Activated B cell treated with CpG ODN at 0.5 μM for 24 hours (primary cell): ENCODE measurements around the gene SLIT2. TPM values are rescaled to one million over a fixed set of nuclear protein-coding genes. Genes with fewer than 3 reads are reported as not detected.

Experiments used
- ATAC-seq: fragments of 200-7000 bp; cut with Tn5 transposase; one replicate; pipeline ENCODE4 v1.10.0; 2021; ENCODE audit warnings: low read depth, mild to moderate bottlenecking, moderate library complexity
- CTCF ChIA-PET: fragments of 350-600 bp; sonication (Branson Sonifier 250); formaldehyde crosslinking; loops from one replicate; lab custom pipeline; 2021; ENCODE audit warnings: antibody characterized with exemption; lab: Charles Lee
- POLR2A ChIA-PET: fragments of 350-600 bp; sonication (Branson Sonifier 250); formaldehyde crosslinking; loops from one replicate; lab custom pipeline; 2021; ENCODE audit warnings: antibody characterized with exemption; lab: Charles Lee
- DNase-seq: peaks from one replicate; pipeline ENCODE4 v3.0.0; 2022
- H3K27ac Mint-ChIP-seq: one replicate; pipeline ENCODE4 v1.8.0; 2020; ENCODE audit warnings: mixed read lengths
- H3K27me3 Mint-ChIP-seq: one replicate; pipeline ENCODE4 v1.8.0; 2021; ENCODE audit warnings: mixed read lengths
- H3K36me3 Mint-ChIP-seq: one replicate; pipeline ENCODE4 v1.8.0; 2021; ENCODE audit warnings: low read depth, mixed read lengths
- H3K4me1 Mint-ChIP-seq: one replicate; pipeline ENCODE4 v1.8.0; 2021; ENCODE audit warnings: mixed read lengths
- H3K4me3 Mint-ChIP-seq: one replicate; pipeline ENCODE4 v1.8.0; 2020; ENCODE audit warnings: mild to moderate bottlenecking, mixed read lengths
- H3K9me3 Mint-ChIP-seq: one replicate; pipeline ENCODE4 v1.8.0; 2020; ENCODE audit warnings: mixed read lengths
- intact Hi-C: fragments of 100-400 bp; cut with micrococcal nuclease; formaldehyde crosslinking; loops from one replicate; pipeline ENCODE4 v1.15.1; 2024
- total RNA-seq: library from RNA; stranded (reverse); gene quantifications from 2 replicates; pipeline ENCODE4 v1.2.3, GENCODE V29; 2022
- TF ChIP-seq, protein P1 (sequence below): fragments of 200-600 bp; IDR thresholded peaks from one replicate; pipeline ENCODE4 v1.8.0; 2022; ENCODE audit warnings: antibody characterized with exemption, mild to moderate bottlenecking

The SLIT2 gene
- total RNA-seq, 1 donor from 2014 or later, result 0.18 TPM

GRCh38 chr4:20237894-20238537, 13.7 kb upstream of the SLIT2 start:
- H3K27ac Mint-ChIP-seq, result no peak overlapping the region
- ChIA-PET POLR2A (no interaction called here), CTCF (no interaction called here)
- peaks cover 7% of the 10 kb centered on the region for H3K9me3 Mint-ChIP-seq
- TF ChIP-seq, protein P1, sequence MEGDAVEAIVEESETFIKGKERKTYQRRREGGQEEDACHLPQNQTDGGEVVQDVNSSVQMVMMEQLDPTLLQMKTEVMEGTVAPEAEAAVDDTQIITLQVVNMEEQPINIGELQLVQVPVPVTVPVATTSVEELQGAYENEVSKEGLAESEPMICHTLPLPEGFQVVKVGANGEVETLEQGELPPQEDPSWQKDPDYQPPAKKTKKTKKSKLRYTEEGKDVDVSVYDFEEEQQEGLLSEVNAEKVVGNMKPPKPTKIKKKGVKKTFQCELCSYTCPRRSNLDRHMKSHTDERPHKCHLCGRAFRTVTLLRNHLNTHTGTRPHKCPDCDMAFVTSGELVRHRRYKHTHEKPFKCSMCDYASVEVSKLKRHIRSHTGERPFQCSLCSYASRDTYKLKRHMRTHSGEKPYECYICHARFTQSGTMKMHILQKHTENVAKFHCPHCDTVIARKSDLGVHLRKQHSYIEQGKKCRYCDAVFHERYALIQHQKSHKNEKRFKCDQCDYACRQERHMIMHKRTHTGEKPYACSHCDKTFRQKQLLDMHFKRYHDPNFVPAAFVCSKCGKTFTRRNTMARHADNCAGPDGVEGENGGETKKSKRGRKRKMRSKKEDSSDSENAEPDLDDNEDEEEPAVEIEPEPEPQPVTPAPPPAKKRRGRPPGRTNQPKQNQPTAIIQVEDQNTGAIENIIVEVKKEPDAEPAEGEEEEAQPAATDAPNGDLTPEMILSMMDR, result no peak
- no peaks in the 10 kb centered on the region for H3K4me1 Mint-ChIP-seq
- no peaks in the 10 kb centered on the region for H3K36me3 Mint-ChIP-seq
- intact Hi-C loops, result no loop called here
- no peaks in the 10 kb centered on the region for H3K27me3 Mint-ChIP-seq
- no peak for ATAC-seq
- no peak overlapping the region for H3K4me3 Mint-ChIP-seq
- no peak for DNase-seq

DNA sequence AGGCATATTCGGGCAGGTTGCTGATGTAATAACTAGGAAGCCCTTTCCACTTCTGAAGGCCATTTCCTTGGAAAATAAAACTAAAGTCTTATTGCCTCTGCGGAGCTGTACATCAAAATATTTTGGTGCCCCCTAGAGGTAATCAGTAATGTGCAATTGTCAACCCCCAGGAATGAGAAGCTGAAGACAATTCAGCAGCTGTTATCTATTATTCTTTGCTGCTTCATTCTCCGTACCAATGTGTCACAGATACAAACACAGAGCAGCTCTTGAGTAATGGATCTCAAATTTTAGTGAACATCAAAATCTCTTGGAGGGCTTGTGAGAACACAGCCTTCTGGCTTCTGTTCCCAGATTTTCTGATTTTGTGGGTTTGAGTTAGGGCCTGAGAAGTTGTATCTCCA, 3.5 kb upstream of the SLIT2 start:
- CTCF ChIA-PET, result interaction anchor here (1.3 kb wide), 1 partner anchor 1020 kb away, joined by 4 read pairs; no protein-coding TSS in a partner anchor
- DNase-seq, result no peak

GRCh38 chr4:20249333-20249732, 2.4 kb upstream of the SLIT2 start:
- ATAC-seq (no peak), DNase-seq (no peak)
- Mint-ChIP-seq H3K4me1 (peaks cover 17% of the 10 kb centered on the region), H3K9me3 (no peaks in the 10 kb centered on the region), H3K4me3 (no peak overlapping the region), H3K36me3 (no peaks in the 10 kb centered on the region), H3K27ac (no peak overlapping the region), H3K27me3 (peaks cover 32% of the 10 kb centered on the region)
- ChIA-PET POLR2A (no interaction called here), CTCF (no interaction called here)
- intact Hi-C loops, result loop anchor here (2.0 kb wide), 2 partner anchors 1025 to 1561 kb away; no protein-coding TSS in a partner anchor
- TF ChIP-seq, protein P1, result no peak

More for the DNA sequence above, 3.5 kb upstream of the SLIT2 start:
- intact Hi-C loops, result loop anchor here (2.0 kb wide), 2 partner anchors 1023 to 1559 kb away; no protein-coding TSS in a partner anchor
- POLR2A ChIA-PET, result no interaction called here
- TF ChIP-seq, protein P1, result no peak
- Mint-ChIP-seq H3K9me3 (peaks cover 3% of the 10 kb centered on the region), H3K27ac (no peak overlapping the region), H3K27me3 (peaks cover 21% of the 10 kb centered on the region), H3K4me1 (peaks cover 12% of the 10 kb centered on the region), H3K36me3 (no peaks in the 10 kb centered on the region), H3K4me3 (no peak overlapping the region)
- no peak for ATAC-seq

GRCh38 chr4:20251031-20251795, 492 bp upstream of the SLIT2 start:
- intact Hi-C loops, result no loop called here
- CTCF ChIA-PET, result no interaction called here
- POLR2A ChIA-PET, result no interaction called here
- Mint-ChIP-seq H3K36me3 (no peaks in the 10 kb centered on the region), H3K27me3 (peaks cover 43% of the 10 kb centered on the region), H3K4me1 (peaks cover 24% of the 10 kb centered on the region), H3K27ac (no peak overlapping the region), H3K4me3 (peak overlapping the region; percentile 61), H3K9me3 (no peaks in the 10 kb centered on the region)
- TF ChIP-seq, protein P1, result no peak
- ATAC-seq (no peak), DNase-seq (no peak)

GRCh38 chr4:20252656-20253282, 1.1 kb downstream of the SLIT2 start:
- peaks cover 44% of the 10 kb centered on the region for H3K27me3 Mint-ChIP-seq
- H3K4me1 Mint-ChIP-seq, result peaks cover 24% of the 10 kb centered on the region
- no peaks in the 10 kb centered on the region for H3K9me3 Mint-ChIP-seq
- DNase-seq (no peak), ATAC-seq (no peak)
- POLR2A ChIA-PET, result no interaction called here
- TF ChIP-seq, protein P1, result no peak
- no peak overlapping the region for H3K27ac Mint-ChIP-seq
- H3K36me3 Mint-ChIP-seq, result no peaks in the 10 kb centered on the region
- CTCF ChIA-PET, result no interaction called here
- H3K4me3 Mint-ChIP-seq, result peak overlapping the region; percentile 41
- intact Hi-C loops, result no loop called here
